GM12872 (cell line): ENCODE results near the gene CEP170B.

Experiments
- TF ChIP-seq, protein P1 (sequence below): IDR thresholded peaks from 3 replicates; pipeline ENCODE4 v1.5.1; 2011; ENCODE audit warnings: low read depth, mild to moderate bottlenecking, low read length, moderate library complexity; ENCODE audit not compliant: insufficient read depth

Gene CEP170B

DNA sequence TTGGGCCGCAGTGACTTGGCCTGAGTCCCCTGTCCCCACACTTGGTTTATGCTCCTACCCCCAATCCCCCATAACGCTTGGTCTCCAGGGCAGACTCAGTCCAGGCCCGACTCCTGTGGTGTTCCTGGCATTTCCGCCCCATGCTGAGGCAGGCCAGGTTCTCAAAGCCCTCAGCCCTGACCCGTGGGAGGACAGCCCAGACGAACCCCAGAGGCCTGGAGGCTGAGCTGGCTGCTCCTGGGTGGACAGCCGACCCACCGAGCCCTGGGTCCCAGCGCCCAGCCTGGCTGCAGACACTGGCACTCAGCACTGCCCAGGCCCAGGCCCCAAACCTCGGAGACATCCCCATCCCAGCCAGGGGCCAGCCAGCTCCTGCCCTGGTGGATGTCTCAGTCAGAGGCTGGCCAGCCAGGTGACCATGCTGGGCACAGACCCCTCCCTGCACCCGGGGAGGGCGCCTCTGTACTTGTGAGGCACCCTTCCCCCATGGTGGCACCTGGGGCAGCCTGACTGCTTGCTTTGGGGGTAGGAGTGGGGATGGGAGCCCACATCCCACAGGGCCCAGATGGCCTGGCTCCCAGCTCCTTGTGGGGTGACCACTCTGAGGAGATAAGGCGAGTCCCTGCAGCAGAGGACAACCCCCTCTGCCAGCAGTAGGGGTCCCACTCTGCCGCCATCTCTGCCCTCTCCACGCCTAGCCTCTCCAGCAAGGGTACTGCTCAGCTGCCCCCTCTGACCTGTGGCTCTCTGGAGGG is 61.0 kb downstream of the CEP170B start:
- TF ChIP-seq, protein P1, sequence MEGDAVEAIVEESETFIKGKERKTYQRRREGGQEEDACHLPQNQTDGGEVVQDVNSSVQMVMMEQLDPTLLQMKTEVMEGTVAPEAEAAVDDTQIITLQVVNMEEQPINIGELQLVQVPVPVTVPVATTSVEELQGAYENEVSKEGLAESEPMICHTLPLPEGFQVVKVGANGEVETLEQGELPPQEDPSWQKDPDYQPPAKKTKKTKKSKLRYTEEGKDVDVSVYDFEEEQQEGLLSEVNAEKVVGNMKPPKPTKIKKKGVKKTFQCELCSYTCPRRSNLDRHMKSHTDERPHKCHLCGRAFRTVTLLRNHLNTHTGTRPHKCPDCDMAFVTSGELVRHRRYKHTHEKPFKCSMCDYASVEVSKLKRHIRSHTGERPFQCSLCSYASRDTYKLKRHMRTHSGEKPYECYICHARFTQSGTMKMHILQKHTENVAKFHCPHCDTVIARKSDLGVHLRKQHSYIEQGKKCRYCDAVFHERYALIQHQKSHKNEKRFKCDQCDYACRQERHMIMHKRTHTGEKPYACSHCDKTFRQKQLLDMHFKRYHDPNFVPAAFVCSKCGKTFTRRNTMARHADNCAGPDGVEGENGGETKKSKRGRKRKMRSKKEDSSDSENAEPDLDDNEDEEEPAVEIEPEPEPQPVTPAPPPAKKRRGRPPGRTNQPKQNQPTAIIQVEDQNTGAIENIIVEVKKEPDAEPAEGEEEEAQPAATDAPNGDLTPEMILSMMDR, result no peak

DNA sequence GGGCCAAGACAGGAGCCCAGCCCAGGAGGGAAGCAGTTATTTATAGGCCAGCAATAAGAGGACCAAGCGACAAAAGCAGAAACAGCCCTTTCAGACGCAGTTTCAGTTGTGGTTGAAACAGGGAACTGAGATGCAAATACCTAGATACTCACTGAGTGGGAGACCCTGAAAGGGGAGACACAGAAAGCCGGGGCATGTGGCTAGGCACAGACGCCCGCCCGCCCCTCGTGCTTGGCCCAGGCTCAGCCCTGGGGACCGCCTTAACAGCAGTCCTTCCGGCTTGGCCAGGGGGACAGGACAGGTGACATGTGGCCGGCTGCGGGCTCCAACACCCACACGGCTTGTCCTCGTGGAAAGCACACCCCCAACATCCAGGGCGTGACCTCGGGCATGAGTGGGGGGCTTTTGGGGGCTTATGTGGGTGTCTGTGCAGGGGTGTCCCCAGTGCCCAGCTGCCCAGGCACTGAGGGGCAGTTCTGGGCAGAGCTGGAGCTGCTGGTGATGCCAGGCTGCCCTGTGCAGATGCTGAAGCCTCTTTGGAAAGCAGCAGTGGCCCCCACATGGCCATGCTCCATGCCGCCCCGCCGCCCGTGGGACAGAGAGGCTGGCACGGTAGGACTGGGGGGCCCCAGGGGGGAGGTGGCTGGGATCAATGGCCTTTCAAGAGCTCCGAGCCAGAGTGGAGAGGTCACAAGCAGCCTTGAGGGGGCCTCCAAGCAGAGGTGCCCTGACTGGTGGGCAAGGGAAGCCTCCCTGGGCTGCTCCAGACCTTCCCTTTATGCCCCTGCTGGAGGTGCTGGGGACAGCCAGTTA is 61.8 kb downstream of the CEP170B start:
- TF ChIP-seq, protein P1, result peak; percentile 29; the same call in 1 of the 3 replicates

DNA sequence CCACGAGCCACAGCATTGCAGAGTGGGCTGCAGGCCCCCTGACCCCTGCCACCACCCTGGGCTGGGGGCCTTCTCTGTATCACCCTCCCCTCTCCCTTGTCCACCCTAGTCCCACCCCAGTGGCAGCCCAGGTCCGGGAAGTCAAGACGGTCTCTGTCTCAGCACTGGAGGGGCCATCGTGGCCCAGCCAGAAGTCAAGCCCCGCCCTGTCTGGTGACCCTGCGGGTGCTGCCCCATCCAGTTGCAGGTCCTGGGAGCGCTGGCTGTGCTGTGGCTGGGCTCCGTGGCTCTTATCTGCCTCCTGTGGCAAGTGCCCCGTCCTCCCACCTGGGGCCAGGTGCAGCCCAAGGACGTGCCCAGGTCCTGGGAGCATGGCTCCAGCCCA is 62.4 kb downstream of the CEP170B start:
- TF ChIP-seq, protein P1, result no peak

DNA sequence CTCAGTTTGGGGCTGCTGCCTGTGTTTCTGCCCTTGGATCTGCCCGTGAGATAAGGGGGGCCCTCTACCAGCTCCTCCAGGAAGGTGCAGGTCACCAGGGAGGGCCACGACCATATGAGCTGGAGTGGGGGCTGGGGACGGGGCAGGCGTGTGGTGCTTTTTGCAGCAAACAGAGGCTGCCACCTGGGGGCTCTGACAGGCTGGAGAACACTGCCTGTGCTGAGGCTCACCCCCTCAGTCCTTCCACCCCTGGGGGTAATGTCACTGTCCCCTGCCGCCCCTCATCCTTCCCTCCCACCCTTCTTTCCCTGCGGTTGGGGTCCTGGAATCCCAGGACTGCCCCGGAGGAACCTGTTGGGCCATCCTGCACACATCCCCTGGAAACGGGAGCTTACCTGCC is 62.8 kb downstream of the CEP170B start:
- TF ChIP-seq, protein P1, result peak; percentile 27; the same call in 1 of the 3 replicates

DNA sequence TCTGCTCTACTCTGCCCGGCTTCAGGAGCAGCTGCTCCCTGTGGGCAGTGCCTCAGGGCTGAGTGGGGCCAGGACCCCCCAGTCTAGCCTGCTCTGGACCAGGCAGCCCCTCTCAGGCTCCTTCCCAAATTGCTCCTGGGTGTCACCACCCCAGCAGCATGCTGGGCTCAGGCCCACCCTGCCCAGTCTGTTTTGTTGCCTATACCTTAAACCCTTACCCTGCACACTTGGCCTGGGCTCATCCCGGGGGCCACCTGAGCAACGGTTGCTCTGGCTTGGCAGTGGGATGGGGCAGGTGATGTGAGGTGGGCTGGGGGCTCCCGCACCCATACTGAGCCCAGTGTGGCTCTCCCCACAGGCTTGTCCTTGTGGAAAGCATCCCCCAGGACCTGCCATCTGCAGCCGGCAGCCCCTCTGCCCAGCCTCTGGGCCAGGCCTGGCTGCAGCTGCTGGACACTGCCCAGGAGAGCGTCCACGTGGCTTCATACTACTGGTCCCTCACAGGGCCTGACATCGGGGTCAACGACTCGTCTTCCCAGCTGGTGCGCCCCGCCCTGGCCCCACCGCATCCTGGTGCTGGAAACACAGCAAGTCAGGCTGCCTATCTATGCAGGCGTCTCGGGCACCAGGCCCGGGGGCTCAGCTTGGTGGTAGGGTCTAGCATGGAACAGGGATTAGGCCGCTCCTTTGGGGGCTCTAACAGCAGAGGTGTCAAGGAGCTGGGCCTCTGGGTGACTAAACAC is 63.5 kb downstream of the CEP170B start:
- TF ChIP-seq, protein P1, result no peak

DNA sequence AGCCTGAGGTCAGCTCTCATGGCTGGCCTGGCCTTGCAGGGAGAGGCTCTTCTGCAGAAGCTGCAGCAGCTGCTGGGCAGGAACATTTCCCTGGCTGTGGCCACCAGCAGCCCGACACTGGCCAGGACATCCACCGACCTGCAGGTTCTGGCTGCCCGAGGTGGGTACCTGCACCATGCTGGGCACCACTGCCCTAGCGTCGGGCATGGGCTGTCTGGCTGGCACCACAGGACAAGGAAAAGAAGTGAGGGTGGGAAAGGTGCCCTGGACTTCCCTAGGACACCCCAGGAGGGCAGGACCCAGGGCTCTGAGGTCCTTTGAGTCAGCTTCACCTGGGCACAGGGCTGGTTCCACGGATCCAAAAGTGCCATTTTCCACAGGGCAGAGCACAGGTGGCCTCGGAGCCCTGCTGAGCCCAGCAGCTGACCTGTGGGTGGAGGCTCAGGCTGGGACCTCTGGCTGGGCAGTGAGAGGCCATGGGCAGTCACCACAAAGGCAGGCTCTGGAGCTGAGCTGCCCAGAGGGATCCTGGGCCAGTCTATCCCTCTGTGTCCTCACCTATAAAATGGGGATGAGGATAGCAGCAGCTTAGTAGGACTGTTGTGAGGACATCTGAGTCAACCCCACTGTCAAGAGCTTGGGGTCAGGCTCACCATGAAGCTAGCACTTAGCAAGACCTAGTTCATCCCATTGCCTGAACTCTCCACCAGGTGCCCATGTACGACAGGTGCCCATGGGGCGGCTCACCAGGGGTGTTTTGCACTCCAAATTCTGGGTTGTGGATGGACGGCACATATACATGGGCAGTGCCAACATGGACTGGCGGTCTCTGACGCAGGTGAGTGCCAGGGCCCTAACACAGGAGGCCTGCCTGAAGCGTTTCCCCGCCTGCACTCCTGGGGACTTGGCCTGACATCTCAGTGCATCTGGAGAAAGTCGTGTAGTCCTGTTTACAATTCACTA is 64.5 kb downstream of the CEP170B start:
- TF ChIP-seq, protein P1, result no peak
